AG04450 (cell line): ENCODE data around the gene CETN1. TPM values are rescaled to one million over a fixed set of nuclear protein-coding genes. Genes with fewer than 3 reads are reported as not detected.

Source experiments
- CTCF ChIA-PET: fragments of 300-600, 350-600 bp; formaldehyde crosslinking; extraction: SDS; loops from one replicate; lab custom pipeline; 2022; ENCODE audit warnings: antibody characterized with exemption, inconsistent platforms; lab: Charles Lee
- POLR2A ChIA-PET: fragments of 350-600 bp; formaldehyde crosslinking; extraction: SDS; loops from one replicate; lab custom pipeline; 2021; ENCODE audit warnings: antibody characterized with exemption, inconsistent platforms; lab: Yijun Ruan, JAX
- DNase-seq: peaks from one replicate; pipeline ENCODE4 v3.0.0-alpha.2; 2011; ENCODE audit warnings: low read depth, low spot score
- H3K27ac ChIP-seq: one replicate; pipeline ENCODE4 v1.5.1; 2012; ENCODE audit warnings: low read depth, low read length, control low read depth
- H3K27me3 ChIP-seq: one replicate; pipeline ENCODE4 v1.6.0; 2012; ENCODE audit warnings: low read length; ENCODE audit not compliant: control insufficient read depth, insufficient read depth
- H3K4me3 ChIP-seq: 2 replicates; pipeline ENCODE4 v1.5.1; 2011; ENCODE audit warnings: mild to moderate bottlenecking, low read depth, low read length, control low read depth
- H3K9me3 ChIP-seq: 2 replicates; pipeline ENCODE4 v1.5.1; 2012; ENCODE audit warnings: low read length; ENCODE audit not compliant: control insufficient read depth, insufficient read depth
- polyA plus RNA-seq: library from polyadenylated mRNA; depleted of rRNA; stranded (reverse); fragments of >200 nt; gene quantifications from 2 replicates; pipeline ENCODE4 v1.2.3, GENCODE V29; 2011
- TF ChIP-seq, protein P1 (sequence below): IDR thresholded peaks from 2 replicates; pipeline ENCODE4 v1.5.1; 2011; ENCODE audit warnings: low read depth, low read length, control low read depth, inconsistent platforms

The CETN1 gene
- polyA plus RNA-seq, 1 experiment, result not detected

DNA sequence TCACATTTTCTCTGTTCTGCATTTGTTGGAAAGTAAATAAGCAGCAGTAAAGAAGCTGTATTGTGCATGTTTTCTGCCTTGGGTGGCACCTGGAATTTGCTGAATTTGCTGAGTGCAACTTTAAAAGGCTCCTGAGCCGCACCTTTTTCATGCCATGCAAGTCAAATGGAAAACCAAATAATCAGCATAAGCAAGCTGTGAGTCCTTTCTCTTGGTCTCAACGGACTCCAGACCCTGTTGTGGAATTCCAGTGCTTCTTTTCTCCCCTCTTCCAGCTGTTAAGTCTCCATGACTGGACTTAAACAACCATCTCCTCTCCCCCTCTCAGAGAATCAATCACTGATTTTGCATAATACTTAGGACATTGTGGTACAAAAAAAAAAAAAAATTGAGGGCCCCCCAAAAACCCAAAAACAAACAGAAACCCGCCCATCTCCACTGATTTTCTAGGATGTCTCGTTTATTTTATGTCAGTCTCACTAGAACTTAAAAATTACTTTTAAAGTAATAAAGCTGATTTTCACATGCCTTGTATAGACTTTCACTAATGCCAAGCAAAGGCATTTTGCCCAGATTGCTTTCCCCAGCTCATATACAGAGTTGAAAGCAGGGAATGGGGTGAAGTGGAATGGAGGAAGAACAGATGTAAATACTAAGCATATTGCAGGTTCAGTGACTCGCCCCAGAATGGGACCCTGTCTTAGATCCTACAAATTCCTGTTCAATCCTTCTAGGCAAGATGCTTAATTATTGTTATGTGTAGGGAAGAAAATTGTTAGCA is 5.1 kb upstream of the CETN1 start:
- Histone ChIP-seq H3K4me3 (no peak overlapping the region), H3K27me3 (peaks cover 36% of the 10 kb centered on the region), H3K9me3 (no peaks in the 10 kb centered on the region), H3K27ac (no peak overlapping the region)
- ChIA-PET CTCF (interaction anchor here (0.7 kb wide), 2 partner anchors 265 to 288 kb away, joined by 3 to 4 read pairs; no protein-coding TSS in a partner anchor), POLR2A (no interaction called here)
- TF ChIP-seq, protein P1, sequence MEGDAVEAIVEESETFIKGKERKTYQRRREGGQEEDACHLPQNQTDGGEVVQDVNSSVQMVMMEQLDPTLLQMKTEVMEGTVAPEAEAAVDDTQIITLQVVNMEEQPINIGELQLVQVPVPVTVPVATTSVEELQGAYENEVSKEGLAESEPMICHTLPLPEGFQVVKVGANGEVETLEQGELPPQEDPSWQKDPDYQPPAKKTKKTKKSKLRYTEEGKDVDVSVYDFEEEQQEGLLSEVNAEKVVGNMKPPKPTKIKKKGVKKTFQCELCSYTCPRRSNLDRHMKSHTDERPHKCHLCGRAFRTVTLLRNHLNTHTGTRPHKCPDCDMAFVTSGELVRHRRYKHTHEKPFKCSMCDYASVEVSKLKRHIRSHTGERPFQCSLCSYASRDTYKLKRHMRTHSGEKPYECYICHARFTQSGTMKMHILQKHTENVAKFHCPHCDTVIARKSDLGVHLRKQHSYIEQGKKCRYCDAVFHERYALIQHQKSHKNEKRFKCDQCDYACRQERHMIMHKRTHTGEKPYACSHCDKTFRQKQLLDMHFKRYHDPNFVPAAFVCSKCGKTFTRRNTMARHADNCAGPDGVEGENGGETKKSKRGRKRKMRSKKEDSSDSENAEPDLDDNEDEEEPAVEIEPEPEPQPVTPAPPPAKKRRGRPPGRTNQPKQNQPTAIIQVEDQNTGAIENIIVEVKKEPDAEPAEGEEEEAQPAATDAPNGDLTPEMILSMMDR, result no peak
- DNase-seq, result no peak

- peaks cover 36% of the 10 kb centered on the region for H3K27me3 ChIP-seq
- no peak overlapping the region for H3K4me3 ChIP-seq
- no peak overlapping the region for H3K27ac ChIP-seq
- ChIA-PET POLR2A (no interaction called here), CTCF (no interaction called here)
- H3K9me3 ChIP-seq, result no peaks in the 10 kb centered on the region; the same call in 1 of the 2 replicates
- TF ChIP-seq, protein P1, result no peak
- DNase-seq, result no peak
Observed at GRCh38 chr18:576924-577323, 3.3 kb upstream of the CETN1 start.

DNA sequence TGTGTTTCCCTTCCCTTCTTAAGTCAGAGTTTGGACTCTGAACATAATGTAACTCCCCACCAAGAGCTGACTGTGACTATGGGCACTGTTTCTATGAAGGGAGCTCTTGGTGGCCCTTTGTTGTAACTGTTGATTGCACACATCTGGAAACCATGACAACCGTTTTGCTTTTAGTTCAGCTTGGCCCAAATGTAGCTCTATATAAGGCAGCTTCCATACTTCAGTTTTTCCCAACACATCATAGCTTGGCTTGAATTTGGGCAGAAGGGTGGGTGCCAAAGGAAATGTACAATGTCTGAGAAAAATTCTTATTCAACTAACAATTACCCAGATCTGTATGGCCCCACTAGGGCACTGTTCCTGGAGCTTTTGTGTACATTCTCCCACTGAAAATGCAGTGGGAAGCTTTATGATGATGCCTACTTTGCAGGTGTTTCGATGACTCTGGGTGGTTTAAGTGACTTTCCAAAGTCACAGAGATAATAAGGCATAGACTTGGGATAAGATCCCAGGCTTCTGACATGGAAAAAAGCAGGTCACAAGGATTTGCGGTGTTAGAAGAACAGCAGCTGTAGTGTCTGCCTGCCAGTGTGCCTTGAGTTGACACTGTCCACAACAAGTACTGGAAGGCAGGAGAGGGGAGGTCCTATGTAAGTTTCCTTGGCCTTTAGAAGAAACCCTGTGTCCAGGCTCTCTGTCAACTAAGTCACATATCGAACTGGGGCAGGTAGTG is 2.4 kb upstream of the CETN1 start:
- Histone ChIP-seq H3K9me3 (no peaks in the 10 kb centered on the region; the same call in 1 of the 2 replicates), H3K27me3 (peaks cover 35% of the 10 kb centered on the region), H3K27ac (no peak overlapping the region), H3K4me3 (no peak overlapping the region)
- ChIA-PET CTCF (no interaction called here), POLR2A (no interaction called here)
- DNase-seq, result no peak
- TF ChIP-seq, protein P1, result no peak

DNA sequence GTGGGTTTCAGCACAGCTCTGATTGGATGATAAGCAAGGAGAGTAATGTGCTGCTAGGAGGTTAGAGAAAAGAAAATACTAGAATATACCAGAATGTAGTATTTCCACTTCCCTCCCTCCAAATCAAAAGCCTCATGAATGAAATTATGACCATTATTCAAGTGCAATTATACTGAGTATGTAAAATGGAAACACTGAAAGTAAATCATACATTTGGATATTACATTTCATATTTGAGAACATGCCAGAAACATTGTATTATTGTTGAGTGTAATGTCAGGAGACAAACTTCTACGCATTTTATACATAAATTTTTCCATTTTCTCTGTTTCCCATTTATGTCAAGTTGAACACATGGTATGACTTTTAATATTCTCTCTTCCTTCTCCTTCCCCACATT is 942 bp upstream of the CETN1 start:
- DNase-seq, result no peak
- TF ChIP-seq, protein P1, result no peak
- H3K9me3 ChIP-seq, result peaks cover 3% of the 10 kb centered on the region; the same call in 1 of the 2 replicates
- ChIA-PET CTCF (no interaction called here), POLR2A (no interaction called here)
- peaks cover 23% of the 10 kb centered on the region for H3K27me3 ChIP-seq
- no peak overlapping the region for H3K4me3 ChIP-seq
- H3K27ac ChIP-seq, result no peak overlapping the region

GRCh38 chr18:581096-581495 is 916 bp downstream of the CETN1 start:
- Histone ChIP-seq H3K27me3 (peaks cover 12% of the 10 kb centered on the region), H3K27ac (no peak overlapping the region), H3K9me3 (peaks cover 3% of the 10 kb centered on the region; the same call in 1 of the 2 replicates), H3K4me3 (no peak overlapping the region)
- CTCF ChIA-PET, result no interaction called here
- TF ChIP-seq, protein P1, result no peak
- POLR2A ChIA-PET, result no interaction called here
- no peak for DNase-seq
